HG02588 (cell line): ENCODE data around the gene GPATCH8.

Experiments
- ATAC-seq: cut with Tn5 transposase; IDR thresholded peaks from one replicate; pipeline ENCODE4 v1.9.1; 2021; ENCODE audit warnings: mild to moderate bottlenecking, moderate library complexity; ENCODE audit not compliant: unreplicated experiment

Gene GPATCH8

GRCh38 chr17:44359006-44359405, 144.2 kb downstream of the GPATCH8 start:
- ATAC-seq, result no peak

DNA sequence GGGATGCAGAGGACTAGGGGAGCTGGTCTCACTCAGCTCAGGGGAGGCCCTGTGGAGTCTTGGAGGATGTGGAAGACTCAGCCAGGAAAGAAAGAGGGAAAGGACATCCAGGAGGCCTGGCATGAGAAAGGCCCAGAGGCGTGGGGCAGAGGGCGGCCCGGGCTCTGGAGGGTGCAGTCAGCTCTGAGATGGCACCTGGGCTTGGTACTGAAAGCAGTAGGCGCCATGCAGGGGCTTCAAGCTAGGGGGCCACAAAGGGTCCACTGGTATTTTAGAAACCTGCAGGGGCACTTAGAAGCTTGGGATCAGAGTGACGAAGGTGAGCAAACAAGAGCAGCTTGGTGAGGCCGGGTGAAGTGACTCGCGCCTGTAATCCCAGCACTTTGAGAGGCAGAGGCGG, 145.1 kb downstream of the GPATCH8 start:
- ATAC-seq, result no peak

DNA sequence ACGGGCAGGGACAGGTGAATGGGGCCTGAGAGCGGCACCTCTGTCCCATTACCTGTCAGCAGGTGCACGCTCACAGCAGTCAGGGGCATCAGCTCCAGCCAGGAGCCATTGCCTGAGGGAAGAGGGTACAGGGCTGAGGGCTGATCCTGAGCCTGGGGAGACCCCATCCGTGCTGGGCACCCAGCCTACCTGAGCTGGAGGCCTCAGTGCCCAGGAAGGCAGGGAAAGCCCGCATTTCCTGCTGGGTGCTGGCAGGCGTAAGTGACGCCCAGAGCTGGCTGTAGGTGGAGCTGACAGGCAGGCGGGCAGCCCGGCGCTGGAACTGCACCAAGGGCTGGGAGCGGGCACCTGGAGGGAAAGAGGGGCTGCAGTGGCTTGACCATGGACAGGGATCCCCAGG, 147.0 kb downstream of the GPATCH8 start:
- no peak for ATAC-seq

DNA sequence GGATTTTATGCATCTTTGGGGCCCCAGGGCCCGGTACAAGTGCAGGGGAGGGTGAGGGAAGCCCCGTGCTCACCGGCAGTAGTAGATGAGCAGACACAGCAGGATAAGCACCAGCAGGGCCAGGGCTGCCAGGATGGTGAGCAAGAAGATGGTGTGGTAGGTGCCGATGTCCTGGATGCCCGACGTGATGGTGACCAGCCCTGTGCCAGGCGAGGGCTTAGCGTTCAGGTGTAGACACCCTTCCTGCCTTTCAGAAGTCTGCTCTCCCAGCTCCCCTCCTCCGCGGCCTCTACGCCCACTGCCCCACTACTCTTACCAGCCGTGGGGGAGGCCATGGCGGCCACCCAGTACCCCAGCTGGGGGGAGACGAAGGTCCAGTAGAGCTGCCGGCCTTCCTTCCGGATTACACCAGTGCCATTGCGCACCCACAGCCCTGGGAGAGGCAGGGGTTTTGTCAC, 147.5 kb downstream of the GPATCH8 start:
- ATAC-seq, result no peak

DNA sequence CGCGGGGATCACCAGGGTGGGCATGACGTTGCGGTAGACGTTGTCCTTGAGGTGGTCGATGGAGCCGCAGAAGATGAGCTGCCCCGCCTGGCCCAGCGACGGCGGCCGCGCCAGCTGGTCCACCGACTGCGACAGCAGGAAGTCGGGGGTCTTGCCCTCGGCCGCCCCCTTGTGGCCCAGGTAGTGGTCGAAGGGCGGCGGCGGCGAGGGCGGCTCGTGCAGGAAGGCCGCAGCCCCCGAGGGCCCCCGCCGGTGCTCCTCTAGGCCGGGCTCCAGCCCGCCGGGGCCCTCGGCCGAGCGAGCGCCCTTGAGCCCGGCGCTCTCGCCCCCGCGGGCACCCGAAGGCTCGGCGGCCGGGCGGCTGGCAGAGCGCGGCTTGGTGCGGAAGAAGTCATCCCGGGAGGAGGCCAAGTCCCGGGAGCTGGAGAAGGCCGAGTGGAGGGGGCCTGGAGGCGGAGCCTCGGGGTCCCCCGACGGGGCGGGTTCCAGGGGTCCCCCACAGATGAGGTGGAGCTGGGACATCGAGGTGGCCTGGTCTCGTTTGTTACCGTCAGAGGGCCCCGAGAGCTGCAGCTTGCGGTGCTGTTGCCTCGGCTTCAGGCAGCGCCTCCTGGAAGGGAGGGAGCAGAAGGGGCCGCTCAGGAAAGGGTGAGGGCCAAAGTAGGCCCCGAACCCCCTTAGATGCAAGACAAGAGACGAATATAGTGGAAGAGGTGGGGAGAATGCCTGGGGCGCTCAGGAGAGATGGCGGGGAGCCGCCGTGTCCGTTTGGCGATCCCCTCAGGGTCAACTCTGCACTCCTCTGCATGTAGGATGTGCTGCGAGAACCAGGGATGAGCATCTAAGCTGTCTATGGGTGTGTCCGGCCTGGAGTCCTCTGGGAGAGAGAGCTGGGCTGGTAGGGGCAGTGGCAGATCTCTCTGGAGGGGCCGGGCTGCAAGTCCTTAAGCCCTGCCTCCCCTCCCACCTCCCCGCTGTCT, 148.3 kb downstream of the GPATCH8 start:
- ATAC-seq, result no peak

DNA sequence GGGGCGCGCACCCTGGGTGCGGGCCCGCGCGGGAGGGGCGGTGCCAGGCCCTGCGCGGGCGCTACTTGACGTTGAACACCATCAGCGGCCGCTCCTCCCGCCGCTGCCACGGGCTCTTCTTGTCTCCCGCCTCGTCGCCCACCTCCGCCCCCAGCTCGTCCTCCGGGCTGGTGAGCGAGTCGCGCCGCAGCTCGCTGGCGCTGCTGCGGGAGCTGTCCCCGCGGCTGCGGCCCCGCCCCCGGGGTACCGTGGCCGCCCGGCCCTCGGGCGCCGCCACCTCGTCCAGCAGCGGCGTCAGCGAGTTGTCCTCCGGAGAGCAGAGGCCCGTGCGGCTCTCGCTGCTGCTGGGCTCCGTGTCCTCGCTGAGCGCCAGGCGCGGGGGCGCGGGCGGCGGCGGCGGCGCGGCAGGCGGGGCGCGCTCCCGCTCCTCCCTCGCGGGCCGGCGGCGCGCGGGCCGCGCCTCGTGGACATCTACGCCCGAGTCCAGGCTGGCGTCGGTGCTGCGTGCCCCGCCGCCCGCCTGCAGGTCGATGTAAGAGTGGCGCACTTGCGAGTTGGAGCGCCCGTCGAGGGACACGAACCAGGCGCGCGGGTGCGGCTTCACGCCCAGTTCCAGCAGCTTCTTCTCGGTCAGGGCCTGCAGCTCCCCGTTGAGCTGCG, 149.4 kb downstream of the GPATCH8 start:
- no peak for ATAC-seq

DNA sequence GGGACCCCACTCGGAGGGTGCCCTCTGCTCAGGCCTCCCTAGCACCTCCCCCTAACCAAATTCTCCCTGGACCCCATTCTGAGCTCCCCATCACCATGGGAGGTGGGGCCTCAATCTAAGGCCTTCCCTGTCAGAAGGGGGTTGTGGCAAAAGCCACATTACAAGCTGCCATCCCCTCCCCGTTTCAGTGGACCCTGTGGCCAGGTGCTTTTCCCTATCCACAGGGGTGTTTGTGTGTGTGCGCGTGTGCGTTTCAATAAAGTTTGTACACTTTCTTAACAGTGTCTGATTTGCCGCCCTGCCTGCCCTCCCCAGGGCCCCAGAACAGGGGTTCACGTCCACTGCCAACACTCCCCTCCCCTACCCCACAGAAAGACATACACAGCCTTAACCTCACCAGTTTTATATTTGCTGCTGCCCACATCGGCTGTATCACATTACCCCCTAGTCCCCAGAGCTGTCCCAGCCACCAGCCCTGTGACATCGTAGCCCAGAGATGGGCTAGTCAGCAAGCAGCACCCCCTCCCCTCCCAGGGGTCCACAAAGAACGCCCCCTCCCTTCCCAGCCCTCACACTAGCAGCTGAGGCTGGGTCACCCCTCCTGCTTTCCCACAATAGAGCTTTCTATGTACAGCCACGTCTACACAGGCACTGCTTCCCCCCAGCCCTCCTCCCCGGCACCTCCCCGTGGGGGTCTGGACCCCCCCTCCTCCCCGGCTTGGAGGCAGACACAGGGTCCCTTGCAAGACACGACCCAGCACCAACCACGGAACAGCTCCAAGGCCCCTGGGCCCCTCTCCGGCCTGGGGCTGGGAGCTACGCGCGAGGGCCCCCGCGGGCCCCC, 150.2 kb downstream of the GPATCH8 start:
- ATAC-seq, result no peak

DNA sequence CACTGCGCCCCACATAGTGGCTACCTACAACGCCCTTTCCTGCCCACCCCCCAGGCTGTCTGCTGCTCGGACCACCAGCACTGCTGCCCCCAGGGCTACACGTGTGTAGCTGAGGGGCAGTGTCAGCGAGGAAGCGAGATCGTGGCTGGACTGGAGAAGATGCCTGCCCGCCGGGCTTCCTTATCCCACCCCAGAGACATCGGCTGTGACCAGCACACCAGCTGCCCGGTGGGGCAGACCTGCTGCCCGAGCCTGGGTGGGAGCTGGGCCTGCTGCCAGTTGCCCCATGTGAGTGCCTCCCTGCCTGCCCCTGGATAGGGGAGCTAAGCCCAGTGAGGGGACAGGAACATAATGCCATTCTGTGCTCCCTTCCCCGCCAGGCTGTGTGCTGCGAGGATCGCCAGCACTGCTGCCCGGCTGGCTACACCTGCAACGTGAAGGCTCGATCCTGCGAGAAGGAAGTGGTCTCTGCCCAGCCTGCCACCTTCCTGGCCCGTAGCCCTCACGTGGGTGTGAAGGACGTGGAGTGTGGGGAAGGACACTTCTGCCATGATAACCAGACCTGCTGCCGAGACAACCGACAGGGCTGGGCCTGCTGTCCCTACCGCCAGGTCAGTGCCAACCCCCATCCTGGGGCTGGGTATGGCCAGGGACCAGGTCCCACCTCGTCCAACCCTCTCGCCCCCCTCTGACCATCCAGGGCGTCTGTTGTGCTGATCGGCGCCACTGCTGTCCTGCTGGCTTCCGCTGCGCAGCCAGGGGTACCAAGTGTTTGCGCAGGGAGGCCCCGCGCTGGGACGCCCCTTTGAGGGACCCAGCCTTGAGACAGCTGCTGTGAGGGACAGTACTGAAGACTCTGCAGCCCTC, 151.0 kb downstream of the GPATCH8 start:
- no peak for ATAC-seq

- ATAC-seq, result no peak
Observed at GRCh38 chr17:44351464-44351863, 151.7 kb downstream of the GPATCH8 start.

DNA sequence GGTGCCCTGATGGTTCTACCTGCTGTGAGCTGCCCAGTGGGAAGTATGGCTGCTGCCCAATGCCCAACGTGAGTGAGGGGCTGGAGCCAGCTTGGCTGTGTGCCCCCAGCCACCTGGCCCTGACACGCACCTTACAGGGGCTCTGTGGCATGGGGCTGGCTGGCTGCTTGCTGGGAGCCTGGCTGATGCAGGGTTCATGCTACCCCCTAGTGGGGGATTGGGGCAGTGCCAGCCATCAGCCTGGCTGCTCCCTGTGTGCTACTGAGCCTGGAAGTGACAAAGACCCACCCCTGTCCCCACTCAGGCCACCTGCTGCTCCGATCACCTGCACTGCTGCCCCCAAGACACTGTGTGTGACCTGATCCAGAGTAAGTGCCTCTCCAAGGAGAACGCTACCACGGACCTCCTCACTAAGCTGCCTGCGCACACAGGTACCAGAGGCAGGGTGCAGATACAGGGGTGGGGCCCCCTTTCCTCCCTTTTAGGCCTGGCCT, 152.4 kb downstream of the GPATCH8 start:
- no peak for ATAC-seq

- no peak for ATAC-seq
Observed at GRCh38 chr17:44349553-44350070, 153.6 kb downstream of the GPATCH8 start.

GRCh38 chr17:44348988-44349364, 154.2 kb downstream of the GPATCH8 start:
- ATAC-seq, result no peak

DNA sequence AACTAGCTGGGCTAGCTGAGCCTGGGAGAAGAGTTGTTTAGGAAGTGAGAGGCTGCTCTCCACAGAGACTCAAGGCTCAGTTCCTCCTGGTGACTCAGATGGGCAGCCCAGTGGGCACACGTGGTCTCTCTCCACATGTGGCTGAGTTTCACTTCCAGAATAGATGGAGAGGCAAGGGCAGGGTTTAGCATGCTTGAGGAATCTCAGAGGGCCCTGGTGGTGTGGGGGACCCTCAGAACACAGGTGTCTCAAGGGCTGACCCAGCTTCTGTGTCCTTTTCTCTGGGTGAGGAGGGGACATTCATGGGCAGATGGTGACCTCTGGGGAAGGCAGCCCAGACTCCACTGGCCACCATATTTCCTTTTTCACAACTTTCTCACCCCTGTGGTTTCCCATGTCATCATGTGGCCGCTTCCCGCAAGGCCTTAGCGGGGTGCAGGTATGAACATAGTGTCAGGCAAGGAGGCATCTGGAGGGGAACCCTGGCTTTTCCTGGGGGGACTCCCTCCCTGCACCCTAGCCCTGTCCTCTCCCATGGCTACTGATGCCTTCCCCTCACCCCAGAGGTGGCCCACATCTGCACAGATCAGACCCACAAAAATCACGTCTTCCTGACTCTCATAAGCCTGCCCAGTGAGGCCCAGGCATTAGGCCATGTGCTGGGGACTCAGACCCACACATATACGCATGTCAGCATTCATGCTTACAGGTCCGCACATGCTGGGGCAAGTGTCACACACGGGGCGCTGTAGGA, 154.8 kb downstream of the GPATCH8 start:
- peak; percentile 37 for ATAC-seq
